Kasumi-1 (cell line): ENCODE results near the gene ALDH7A1.
"Not testable (repeated sequence)": the region's sequence is repeated elsewhere in the genome, so short reads cannot be mapped to it uniquely, and the experiment has no call there.

Source experiments
- DNase-seq, 2 experiments: peaks; one replicate each; lab custom pipeline; 2025; lab: John Stamatoyannopoulos, UW

ALDH7A1 gene

DNA sequence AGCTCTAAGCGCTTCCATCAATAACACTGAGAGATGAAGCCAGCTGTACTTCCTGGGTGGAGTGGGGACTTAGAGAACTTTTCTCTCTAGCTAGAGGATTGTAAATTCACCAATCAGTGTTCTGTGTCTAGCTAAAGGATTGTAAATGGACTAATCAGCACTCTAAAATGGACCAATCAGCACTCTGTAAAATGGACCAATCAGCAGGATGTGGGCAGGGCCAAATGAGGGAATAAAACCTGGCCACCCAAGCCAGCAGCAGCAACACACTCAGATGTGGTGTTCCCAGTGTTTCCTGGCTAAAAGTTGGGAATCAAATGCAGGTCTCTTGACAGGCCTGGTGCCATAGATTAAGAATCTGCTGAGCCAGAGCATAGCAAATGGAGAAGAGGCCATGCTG, 60.5 kb downstream of the ALDH7A1 start:
- DNase-seq = no peak

DNA sequence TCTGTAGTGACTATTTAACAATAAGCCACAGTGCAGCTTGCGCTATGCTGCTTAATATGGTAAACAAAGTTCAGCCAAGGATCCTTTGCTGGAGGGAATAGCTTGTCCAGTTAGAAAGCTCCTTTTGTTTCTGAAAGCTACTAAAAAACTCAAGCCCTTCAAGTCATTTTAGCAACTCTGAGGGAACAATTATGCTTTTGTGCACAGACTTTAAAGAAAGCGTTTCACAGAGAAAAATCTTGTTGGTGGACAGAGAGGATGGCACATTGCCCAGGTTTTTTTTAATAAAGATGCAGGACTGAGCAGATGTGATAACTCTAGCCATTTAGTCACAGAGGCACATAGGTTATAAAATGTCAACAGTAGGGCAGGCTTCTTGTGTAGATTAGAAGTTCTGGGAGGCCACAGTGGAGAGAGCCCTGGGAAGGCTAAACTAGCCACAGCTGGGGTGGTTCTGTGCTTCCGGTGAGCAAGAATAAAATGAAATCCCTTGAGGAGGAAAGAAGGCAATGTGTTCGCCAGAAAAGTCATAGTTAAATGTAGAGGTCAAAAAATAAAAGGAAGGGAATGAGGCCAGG, 63.4 kb downstream of the ALDH7A1 start:
- DNase-seq = no peak

DNA sequence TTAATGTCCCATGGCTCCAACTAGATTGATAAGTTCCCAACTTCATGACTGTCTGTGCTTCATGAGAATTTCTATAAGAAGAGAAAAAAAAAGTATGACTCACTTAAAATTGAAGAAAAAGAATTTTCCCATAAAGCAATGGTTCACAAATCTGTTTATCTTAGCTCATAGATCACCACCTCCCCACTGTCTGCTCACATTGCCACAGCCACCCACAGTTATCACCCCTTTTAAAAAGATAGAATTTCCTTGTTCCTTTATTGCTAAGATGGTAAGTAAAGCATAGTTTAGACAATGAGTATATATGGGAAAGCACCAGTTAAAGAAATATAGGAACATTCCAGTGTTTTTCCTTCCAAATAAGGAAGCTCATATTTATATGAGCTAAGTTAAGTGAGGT, 67.1 kb downstream of the ALDH7A1 start:
- no peak for DNase-seq

GRCh38 chr5:126527158-126527557, 67.9 kb downstream of the ALDH7A1 start:
- no peak for DNase-seq

- DNase-seq = no peak
These were observed 68.5 kb downstream of the ALDH7A1 start for GRCh38 chr5:126526493-126526892.

DNA sequence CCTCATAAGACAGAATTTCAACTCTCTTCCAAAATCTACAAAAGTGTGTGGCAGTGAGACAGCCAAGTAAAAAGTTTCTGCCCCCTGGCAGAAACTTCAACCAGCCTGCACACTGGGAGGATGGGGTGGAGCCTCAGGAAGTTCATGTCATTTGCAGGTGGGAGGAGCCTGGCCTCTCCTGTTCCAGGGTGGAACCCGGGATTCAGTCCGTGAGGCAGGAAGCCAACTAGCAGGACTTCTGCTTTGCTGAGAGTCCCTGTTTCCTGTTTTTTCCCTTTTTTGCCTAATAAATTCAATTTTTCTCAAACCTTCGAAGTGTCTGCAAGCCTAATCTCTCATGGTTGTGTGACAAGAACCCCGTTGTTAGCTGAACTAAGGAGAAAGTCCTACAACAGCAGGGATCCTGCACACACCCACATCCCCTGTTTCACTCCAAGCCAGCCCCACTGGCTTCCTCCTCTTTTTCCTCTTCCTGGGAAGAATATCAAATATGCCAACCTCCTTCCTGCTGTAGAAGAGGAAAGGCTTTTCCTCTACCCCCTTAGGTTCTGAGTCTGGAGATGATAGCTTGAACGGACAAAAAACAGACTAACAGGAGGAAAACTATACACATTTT, 69.3 kb downstream of the ALDH7A1 start:
- DNase-seq = no peak

DNA sequence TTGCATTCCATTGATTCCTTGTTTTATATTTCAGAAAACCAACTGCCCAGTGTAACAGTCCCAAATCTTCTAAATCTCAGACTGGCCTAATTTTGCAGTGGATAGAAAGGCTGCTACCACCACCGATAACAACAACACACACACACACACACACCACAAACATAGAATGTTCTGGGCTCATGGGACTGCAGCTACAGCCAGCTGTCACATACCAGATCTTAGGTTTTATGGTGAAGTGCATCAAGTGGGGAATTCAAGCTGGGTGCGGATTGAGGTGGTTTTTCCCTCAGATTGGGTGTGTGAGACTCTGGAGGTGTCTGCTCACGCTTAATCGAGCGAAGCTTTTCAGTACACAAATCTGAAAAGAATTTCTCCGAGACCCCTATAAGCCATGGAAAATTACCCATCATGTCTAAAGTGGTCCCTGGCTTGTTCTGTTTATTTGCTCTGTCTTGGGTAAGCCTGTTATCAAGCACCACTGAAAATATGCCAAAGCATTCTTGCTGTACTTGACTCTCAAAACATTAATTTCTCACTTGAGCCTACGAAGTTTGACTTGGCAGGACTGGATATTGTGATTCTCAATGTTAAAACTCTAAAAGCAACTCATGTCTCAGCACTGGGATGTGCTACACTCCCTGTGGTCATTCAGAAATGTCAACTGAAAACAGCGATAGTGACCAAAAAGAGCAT, 71.1 kb downstream of the ALDH7A1 start:
- DNase-seq = no peak

- no peak for DNase-seq
These were observed 73.9 kb downstream of the ALDH7A1 start for GRCh38 chr5:126521130-126521529.

DNA sequence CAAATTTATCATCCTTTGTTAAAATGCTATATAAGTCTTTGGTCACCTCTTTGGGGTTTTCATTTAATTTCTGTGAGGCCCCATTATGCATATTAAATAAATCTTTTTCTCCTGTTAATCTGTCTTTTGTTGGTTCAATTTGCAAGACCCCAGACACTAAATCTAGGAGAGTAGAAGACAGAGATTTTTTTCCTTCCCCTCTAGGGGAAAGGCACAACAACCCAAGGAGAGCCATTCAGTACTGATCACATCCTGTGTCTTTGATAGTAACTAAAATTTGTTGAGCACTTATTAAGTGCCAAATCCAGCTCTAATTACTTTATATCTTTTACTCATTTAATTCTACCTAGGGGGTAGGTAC, 74.4 kb downstream of the ALDH7A1 start:
- no peak for DNase-seq

GRCh38 chr5:126519637-126520592, 75.1 kb downstream of the ALDH7A1 start:
- no peak for DNase-seq

GRCh38 chr5:126519223-126519622, 75.8 kb downstream of the ALDH7A1 start:
- not testable (repeated sequence) for DNase-seq

- DNase-seq = no peak
These were observed 78.2 kb downstream of the ALDH7A1 start for GRCh38 chr5:126516852-126517251.

GRCh38 chr5:126516133-126516532, 78.9 kb downstream of the ALDH7A1 start:
- no peak for DNase-seq

GRCh38 chr5:126515337-126515736, 79.7 kb downstream of the ALDH7A1 start:
- DNase-seq = no peak

GRCh38 chr5:126514558-126515141, 80.4 kb downstream of the ALDH7A1 start:
- DNase-seq = no peak

GRCh38 chr5:126514131-126514557, 80.9 kb downstream of the ALDH7A1 start:
- no peak for DNase-seq

DNA sequence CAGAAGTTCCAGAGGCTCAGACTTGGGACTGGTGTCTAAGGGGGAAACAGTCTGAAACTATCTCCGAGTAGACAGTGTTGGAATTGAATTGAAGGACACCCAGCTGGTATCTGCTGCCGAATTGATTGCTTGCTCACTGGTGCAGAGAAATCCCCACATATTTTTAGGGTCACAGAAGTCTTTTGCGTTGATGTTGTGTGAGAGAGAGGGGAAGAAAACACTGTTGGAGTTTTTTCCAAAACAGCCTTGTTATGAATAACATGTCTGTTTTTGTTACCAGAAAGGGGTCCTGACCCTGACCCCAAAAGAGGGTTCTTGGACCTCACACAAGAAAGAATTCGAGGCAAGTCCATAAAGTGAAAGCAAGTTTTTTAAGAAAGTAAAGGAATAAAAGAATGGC, 81.3 kb downstream of the ALDH7A1 start:
- no peak for DNase-seq

- DNase-seq = no peak
These were observed 81.7 kb downstream of the ALDH7A1 start for GRCh38 chr5:126513302-126513701.

DNA sequence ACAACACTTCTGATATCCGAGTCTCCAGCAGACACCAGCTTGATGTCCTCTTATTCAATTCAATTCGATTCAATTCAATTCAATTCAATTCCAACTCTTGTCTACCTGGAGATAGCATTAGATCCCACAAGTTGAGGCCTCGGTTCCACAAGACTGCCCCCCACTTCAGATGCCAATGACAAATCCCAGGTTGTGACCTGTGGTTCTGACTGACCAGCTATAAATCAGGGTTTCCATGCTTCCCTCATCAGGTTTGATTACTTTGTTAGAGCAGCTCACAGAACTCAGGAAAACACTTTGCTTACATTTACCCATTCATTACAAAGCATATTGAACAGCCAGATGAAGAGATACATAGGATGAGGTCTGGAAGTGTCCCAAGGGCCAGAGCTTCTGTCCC, 82.6 kb downstream of the ALDH7A1 start:
- DNase-seq = no peak

GRCh38 chr5:126511961-126512360, 83.1 kb downstream of the ALDH7A1 start:
- DNase-seq = no peak

- DNase-seq = no peak
These were observed 85.7 kb downstream of the ALDH7A1 start for GRCh38 chr5:126509339-126509738.

- peak; percentile 43 to 55 for DNase-seq
These were observed 86.1 kb downstream of the ALDH7A1 start for GRCh38 chr5:126508962-126509279.
